ENCODE data around the gene NCF1.
"Not testable (repeated sequence)": the region's sequence is repeated elsewhere in the genome, so short reads cannot be mapped to it uniquely, and the experiment has no call there.

Gene NCF1

DNA sequence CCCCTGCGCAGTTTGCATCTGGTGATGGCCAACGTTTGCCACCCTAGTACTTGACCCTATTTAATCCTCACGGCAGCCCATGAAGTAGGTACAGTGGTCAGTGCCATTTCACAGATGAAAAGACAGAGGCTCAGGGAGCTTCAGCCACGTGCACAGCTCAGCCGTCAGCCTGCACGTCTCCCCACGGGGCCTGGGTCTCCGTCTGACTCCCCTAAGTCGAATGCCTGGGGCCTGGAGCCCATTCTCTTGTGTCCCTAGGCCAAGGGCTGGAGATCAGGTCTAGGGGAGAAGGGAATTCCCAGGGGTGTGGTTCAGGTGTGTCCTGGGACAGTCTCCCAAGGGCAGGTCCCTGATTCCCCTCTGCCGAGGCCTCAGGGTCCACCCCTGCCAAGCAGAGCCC, 6.8 kb upstream of the NCF1 start:
- in situ Hi-C loops (cut with MboI; ENCODE audit: low pct_unique_long_range_greater_than_20kb, low sequenced_read_pairs, unreplicated experiment): not testable (repeated sequence)

DNA sequence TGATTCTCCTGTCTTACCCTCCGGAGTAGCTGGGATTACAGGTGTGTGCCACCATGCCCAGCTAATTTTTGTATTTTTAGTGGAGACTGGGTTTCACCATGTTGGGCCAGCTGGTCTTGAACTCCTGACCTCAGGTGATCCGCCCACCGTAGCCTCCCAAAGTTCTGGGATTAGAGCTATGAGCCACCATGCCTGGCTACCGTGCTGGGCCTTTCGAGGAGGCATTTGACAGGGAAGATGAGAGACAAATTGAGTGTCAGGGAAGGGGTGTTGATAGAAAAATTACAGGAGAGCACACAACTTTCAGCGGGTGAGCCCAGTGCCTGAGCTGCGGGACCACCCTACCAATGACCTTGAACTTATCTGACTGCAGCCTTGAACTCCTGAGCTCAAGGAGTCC, 3.7 kb upstream of the NCF1 start:
- in situ Hi-C loops (cut with MboI; ENCODE audit: low pct_unique_long_range_greater_than_20kb, low sequenced_read_pairs, unreplicated experiment): not testable (repeated sequence)

More for the DNA sequence above, 6.8 kb upstream of the NCF1 start:
- DNase-seq (ENCODE audit: low spot score): not testable (repeated sequence)

DNA sequence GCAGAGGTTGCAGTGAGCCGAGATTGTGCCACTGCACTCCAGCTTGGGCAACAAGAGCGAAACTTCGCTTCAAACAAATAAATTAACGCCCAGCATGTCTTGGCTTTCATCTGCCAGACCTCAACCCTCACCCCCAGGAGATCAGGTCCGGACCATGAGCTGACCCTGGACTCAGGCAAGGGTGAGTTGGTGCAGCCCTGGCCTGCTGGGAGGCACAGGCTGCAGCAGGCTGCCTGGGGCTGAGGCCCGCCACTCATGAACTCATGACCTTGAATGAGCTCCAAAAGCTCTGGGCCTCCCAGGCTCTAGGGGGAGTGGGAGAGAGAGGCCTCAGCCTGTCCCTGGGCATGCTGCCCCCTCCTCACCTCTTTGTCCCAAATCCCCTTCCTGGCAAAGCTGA, 1.7 kb upstream of the NCF1 start:
- in situ Hi-C loops (cut with MboI; ENCODE audit: low pct_unique_long_range_greater_than_20kb, low sequenced_read_pairs, unreplicated experiment); DNase-seq (ENCODE audit: low spot score): not testable (repeated sequence)

More for the DNA sequence above, 3.7 kb upstream of the NCF1 start:
- DNase-seq (ENCODE audit: low spot score): not testable (repeated sequence)

DNA sequence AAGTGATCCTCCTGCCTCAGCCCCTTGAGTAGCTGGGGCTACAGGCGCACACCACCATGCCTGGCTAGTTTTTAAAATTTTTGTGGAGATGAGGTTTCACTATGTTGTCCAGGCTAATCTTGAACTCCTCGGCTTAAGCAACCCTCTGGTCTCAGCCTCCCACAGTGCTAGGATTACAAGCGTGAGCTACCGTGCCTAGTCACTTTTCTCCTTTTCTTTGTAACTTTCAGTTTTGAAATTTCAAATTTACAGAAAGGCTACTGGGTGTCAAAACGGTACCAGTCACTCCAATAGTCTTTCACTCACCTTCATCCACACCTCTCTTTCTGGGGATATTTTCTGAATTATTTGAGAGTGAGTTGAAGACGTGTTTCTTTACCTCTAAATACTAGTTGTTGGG, 1.3 kb downstream of the NCF1 start:
- in situ Hi-C loops (cut with MboI; ENCODE audit: low pct_unique_long_range_greater_than_20kb, low sequenced_read_pairs, unreplicated experiment): not testable (repeated sequence)

DNA sequence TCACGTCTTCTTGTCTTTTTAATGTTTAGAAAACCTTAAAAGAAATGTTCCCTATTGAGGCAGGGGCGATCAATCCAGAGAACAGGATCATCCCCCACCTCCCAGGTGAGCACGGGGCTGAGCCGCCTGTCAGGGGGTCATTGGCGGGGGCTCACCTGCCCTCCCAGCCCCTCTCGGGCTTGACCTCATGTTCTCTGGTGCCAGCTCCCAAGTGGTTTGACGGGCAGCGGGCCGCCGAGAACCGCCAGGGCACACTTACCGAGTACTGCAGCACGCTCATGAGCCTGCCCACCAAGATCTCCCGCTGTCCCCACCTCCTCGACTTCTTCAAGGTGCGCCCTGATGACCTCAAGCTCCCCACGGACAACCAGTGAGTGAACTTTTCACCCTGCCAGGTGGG, 5.2 kb downstream of the NCF1 start:
- DNase-seq (ENCODE audit: low spot score); in situ Hi-C loops (cut with MboI; ENCODE audit: low pct_unique_long_range_greater_than_20kb, low sequenced_read_pairs, unreplicated experiment): not testable (repeated sequence)

More for the DNA sequence above, 1.3 kb downstream of the NCF1 start:
- not testable (repeated sequence) for DNase-seq (ENCODE audit: low spot score)

DNA sequence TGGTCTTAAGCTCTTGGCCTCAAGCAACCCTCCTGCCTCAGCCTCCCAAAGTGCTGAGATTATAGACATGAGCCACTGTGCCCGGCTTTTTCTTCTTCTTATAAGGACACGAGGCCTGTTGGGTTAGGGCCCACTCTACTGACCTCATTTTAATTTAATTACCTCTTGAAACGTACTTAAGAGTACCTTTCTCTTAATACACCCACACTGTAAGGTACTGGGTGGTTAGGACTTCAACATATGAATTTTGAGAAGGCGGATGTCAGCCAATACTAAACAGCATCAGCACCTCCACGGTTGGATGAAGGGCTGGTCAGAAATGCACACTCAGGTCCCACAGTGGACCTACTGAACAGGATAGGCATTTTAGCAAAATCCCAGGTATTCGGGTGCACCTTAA, 7.9 kb downstream of the NCF1 start:
- in situ Hi-C loops (cut with MboI; ENCODE audit: low pct_unique_long_range_greater_than_20kb, low sequenced_read_pairs, unreplicated experiment): not testable (repeated sequence)

DNA sequence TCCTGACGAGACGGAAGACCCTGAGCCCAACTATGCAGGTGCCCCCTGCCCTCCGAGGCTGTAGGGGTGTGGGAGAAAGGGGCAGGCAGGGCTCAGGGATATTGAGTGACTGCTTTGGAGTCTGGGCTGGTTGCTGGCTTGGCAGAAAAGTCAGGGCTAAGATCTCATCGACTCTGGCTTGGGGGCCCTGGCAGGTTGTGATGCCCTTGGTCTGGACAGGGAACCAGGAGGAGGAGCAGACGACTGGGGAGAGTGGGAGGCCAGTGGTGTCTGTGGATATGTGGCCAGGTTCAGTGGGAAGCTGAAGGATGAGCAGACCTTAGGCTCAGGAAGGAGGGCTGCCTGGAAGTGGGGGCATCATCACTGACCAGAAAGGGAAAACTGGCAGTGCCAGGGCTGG, 9.8 kb downstream of the NCF1 start:
- DNase-seq (ENCODE audit: low spot score); in situ Hi-C loops (cut with MboI; ENCODE audit: low pct_unique_long_range_greater_than_20kb, low sequenced_read_pairs, unreplicated experiment): not testable (repeated sequence)

More for the DNA sequence above, 7.9 kb downstream of the NCF1 start:
- DNase-seq (ENCODE audit: low spot score): not testable (repeated sequence)

DNA sequence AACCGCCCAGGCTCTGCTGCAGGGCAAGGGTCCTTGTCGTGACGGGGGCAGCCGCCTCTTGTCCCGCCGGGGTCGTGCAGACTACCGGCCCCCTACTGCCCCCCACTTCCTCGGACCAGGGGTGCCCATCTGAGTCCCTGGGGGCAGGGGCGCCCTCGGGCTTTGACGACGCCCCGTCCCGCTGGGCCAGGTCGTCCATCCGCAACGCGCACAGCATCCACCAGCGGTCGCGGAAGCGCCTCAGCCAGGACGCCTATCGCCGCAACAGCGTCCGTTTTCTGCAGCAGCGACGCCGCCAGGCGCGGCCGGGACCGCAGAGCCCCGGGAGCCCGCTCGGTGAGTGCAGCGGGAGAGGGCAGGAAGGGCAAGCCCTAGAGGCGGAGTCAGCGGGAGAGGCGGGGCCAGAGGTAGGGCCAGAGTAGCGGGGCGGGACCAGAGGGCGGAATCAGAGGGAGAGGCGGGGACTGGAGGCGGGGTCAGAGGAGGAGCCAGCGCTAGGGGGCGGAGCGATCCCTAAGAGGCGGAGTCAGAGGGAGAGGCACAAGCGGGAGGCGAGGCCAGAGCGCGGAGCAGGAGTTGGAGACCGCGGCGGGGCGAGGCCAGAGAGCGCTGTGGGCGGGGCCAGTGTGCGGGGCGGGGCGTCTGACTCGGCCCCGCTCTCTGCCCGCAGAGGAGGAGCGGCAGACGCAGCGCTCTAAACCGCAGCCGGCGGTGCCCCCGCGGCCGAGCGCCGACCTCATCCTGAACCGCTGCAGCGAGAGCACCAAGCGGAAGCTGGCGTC, 14.7 kb downstream of the NCF1 start:
- DNase-seq (ENCODE audit: low spot score); in situ Hi-C loops (cut with MboI; ENCODE audit: low pct_unique_long_range_greater_than_20kb, low sequenced_read_pairs, unreplicated experiment): not testable (repeated sequence)

DNA sequence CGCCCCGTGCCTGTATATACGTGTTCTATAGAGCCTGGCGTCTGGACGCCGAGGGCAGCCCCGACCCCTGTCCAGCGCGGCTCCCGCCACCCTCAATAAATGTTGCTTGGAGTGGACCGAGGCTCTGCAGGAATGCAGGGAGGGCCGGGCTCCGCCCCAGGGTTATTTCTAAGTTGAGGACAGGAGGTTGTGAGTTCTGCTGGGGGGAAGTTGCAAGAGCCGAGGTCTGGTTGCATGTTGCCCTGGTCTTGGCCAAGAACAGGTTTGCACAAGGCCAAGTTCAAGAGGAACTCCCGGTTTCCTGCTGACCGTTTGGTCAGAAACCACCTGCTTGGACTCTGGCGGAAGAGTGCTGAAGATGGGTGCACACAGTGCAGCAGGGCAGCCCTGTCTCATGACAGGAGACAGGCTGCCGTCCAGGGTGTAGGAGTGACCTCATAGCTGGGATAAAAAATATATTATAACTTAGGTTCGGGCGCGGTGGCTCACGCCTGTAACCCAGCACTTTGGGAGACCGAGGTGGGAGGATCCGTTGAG, 15.5 kb downstream of the NCF1 start:
- in situ Hi-C loops (cut with MboI; ENCODE audit: low pct_unique_long_range_greater_than_20kb, low sequenced_read_pairs, unreplicated experiment); DNase-seq (ENCODE audit: low spot score): not testable (repeated sequence)

DNA sequence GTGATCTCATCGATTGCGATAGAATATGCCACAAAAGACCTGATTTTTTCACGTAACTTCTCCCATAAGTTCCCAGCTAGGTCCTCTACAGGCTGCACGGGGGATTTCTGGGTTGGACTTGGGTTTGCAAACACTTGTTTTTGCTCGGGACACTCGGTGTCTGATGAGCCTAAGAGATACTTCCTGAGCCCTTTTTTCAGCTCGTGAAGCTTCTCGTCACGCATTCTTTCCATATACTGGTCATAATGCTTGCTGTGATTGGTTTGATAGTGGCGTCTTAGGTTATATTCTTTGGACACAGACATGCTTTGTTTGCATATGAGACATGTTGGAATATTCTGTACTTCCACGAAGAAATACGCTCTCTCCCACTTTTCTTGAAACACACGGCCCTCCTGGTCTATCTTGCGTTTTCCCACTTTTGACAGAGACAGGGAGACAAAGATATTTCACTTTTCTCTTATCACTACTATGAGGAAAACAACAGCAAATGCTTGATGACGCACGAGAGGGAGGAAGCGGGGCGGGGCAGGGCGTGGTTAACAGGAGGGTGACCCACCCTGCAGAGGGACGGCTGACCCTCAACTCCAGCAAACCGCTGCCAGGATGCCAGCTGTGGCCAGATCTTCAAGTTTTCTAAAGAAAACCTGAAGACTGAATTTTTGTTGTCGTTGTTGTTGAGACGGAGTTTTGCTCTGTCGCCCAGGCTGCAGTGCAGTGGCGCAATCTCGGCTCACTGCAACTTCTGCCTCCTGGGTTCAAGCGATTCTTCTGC, 24.2 kb downstream of the NCF1 start:
- DNase-seq (ENCODE audit: low spot score); in situ Hi-C loops (cut with MboI; ENCODE audit: low pct_unique_long_range_greater_than_20kb, low sequenced_read_pairs, unreplicated experiment): not testable (repeated sequence)

DNA sequence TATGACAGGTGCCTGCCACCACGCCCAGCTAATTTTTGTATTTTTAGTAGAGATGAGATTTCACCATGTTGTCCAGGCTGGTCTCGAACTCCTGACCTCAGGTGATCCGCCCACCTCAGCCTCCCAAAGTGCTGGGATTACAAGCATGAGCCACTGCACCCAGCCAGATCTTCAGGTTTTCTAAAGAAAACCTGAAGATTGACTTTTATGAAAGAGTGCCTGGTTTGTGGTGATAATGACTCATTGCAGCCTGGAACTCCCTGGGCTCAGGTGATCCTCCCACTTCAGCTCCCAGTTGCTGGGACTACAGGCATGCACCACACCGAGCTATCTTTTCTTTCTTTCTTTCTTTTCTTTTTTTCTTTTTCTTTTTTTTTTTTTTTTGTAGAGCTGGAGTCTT, 24.8 kb downstream of the NCF1 start:
- in situ Hi-C loops (cut with MboI; ENCODE audit: low pct_unique_long_range_greater_than_20kb, low sequenced_read_pairs, unreplicated experiment); DNase-seq (ENCODE audit: low spot score): not testable (repeated sequence)

DNA sequence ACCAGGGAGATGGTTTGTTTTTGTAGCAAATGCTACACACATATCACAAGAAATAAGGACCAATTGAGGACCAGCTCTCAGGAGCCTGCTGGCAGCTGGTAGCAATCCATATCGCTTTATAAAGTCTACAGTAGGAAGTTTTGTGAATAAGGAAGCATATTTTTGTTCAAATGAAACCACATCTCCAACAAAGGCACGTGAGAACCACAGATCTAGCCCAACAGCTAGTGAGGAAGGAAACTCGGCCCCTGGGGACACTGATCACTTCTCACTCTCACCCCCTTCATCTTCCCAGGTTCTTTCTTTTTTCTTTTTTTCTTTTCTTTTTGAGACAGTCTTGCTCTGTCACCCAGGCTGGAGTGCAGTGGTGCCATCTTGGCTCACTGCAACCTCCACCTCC, 42.1 kb downstream of the NCF1 start:
- in situ Hi-C loops (cut with MboI; ENCODE audit: low pct_unique_long_range_greater_than_20kb, low sequenced_read_pairs, unreplicated experiment); DNase-seq (ENCODE audit: low spot score): not testable (repeated sequence)

DNA sequence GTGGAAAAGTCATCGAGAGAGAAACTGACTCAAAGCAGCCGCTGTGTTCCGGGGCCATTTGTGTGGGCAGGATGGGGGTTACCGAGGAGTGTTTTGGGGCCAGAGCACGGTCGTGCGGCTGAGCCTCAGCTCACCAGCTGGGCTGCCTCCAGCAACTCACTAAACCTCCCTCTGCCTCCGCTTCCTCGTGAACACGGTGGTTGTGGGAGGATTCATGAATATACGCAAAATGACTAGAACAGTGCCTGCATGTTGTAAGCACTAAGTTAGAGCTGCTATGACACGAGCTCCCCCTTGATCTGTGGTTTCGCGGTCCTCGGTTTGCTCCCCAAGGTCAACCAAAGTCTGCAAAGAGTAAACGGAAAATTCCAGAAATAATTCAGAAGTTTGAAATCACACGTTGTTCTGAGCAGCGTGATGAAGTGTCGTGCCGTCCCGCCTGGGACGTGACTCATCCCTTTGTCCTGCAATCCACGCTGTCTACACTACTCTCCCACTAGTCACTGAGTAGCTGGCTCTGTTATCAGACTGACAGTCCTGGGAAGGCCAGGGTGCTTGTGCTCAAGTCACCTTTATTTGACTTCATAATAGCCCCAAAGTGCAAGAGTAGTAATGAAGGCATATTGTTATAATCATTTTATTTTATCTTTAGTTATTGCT, 46.5 kb downstream of the NCF1 start:
- in situ Hi-C loops (cut with MboI; ENCODE audit: low pct_unique_long_range_greater_than_20kb, low sequenced_read_pairs, unreplicated experiment); DNase-seq (ENCODE audit: low spot score): not testable (repeated sequence)

DNA sequence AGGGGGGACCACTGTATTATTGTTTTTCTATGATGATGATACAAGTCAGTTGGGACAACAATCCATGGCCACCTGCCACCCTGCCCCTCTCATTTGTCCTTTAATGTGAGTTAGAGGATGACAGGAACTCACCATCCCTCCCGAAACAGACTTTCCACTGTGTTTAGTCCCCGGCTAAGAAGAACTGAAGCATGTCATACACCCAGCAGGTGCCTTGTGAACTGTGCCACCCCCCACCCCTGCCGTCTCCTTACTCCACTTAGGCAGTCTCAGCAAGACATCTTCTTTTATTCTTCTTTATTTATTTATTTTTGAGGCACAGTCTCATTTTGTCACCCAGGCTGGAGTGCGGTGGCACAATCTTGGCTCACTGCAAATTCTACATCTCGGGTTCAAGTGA, 47.4 kb downstream of the NCF1 start:
- in situ Hi-C loops (cut with MboI; ENCODE audit: low pct_unique_long_range_greater_than_20kb, low sequenced_read_pairs, unreplicated experiment); DNase-seq (ENCODE audit: low spot score): not testable (repeated sequence)

DNA sequence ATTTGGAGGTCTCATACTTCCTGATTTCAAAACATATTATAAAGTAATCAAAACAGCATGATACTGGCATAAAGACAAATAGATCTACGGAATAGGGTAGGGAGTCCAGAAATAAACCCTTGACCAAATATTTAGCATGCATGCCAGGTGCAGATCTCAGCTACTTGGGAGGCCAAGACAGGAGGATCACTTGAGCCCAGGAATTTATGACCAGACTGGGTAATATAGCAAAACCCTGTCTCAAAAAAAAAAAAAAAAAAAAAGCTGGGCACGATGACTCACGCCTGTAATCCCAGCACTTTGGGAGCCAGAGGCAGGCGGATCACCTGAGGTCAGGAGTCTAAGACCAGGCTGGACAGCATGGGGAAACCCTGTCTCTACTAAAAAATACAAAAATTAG, 56.1 kb downstream of the NCF1 start:
- DNase-seq (ENCODE audit: low spot score); in situ Hi-C loops (cut with MboI; ENCODE audit: low pct_unique_long_range_greater_than_20kb, low sequenced_read_pairs, unreplicated experiment): not testable (repeated sequence)

DNA sequence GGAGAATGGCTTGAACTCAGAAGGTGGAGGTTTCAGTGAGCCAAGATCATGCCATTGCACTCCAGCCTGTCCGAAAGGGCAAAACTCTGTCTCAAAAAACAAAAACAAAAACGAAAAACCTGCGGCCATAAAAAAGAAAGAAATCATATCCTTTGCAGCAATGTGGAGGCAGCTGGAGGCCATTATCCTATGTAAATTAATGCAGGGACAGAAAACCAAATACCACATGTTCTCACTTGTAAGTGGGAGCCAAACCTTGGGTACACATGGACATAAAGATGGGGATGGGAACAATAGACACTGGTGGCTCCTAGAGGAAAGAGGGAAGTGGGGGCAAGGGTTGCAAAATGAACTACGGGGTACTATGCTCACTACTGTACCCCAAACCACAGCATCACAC, 56.6 kb downstream of the NCF1 start:
- DNase-seq (ENCODE audit: low spot score); in situ Hi-C loops (cut with MboI; ENCODE audit: low pct_unique_long_range_greater_than_20kb, low sequenced_read_pairs, unreplicated experiment): not testable (repeated sequence)
